Mesendoderm (in vitro differentiated cells): ENCODE data around the gene COL6A1.
"Not testable (repeated sequence)": the region's sequence is repeated elsewhere in the genome, so short reads cannot be mapped to it uniquely, and the experiment has no call there.

Experiments used
- DNase-seq: peaks from one replicate; pipeline ENCODE4 v3.0.0; 2013
- H2AK5ac ChIP-seq: 2 replicates; pipeline ENCODE4 v1.6.1; 2013; ENCODE audit warnings: low read length, inconsistent platforms
- H2BK120ac ChIP-seq: 2 replicates; pipeline ENCODE4 v1.6.1; 2013; ENCODE audit warnings: low read depth, mild to moderate bottlenecking, low read length, moderate library complexity, mixed read lengths
- H2BK15ac ChIP-seq: replicated peaks from 2 replicates; pipeline ENCODE4 v1.6.1; 2013; ENCODE audit warnings: low read depth, mild to moderate bottlenecking, moderate library complexity
- H2BK5ac ChIP-seq: 2 replicates; pipeline ENCODE4 v1.6.1; 2013; ENCODE audit warnings: low read length, inconsistent platforms
- H3K18ac ChIP-seq: 2 replicates; pipeline ENCODE4 v1.6.1; 2013; ENCODE audit warnings: mild to moderate bottlenecking, low read length, mixed read lengths
- H3K23ac ChIP-seq: one replicate; pipeline ENCODE4 v1.6.1; 2013; ENCODE audit warnings: low read length
- H3K27ac ChIP-seq: 2 replicates; pipeline ENCODE4 v1.5.1; 2013; ENCODE audit warnings: low read depth, mild to moderate bottlenecking, inconsistent platforms, low read length, moderate library complexity
- H3K27me3 ChIP-seq: 2 replicates; pipeline ENCODE4 v1.6.1; 2013; ENCODE audit warnings: low read length, control low read depth, mild to moderate bottlenecking, inconsistent platforms; ENCODE audit not compliant: insufficient read depth, poor library complexity
- H3K36me3 ChIP-seq: 2 replicates; pipeline ENCODE4 v1.6.1; 2013; ENCODE audit warnings: low read length, inconsistent platforms; ENCODE audit not compliant: control insufficient read depth, insufficient read depth
- H3K4ac ChIP-seq: one replicate; pipeline ENCODE4 v1.6.1; 2013; ENCODE audit warnings: low read depth, mild to moderate bottlenecking, low read length, moderate library complexity
- H3K4me1 ChIP-seq: 2 replicates; pipeline ENCODE4 v1.6.1; 2013; ENCODE audit warnings: low read depth, low read length, inconsistent platforms; ENCODE audit not compliant: control insufficient read depth
- H3K4me2 ChIP-seq: 2 replicates; pipeline ENCODE4 v1.6.1; 2013; ENCODE audit warnings: low read length
- H3K4me3 ChIP-seq: 2 replicates; pipeline ENCODE4 v1.5.1; 2013; ENCODE audit warnings: mild to moderate bottlenecking, low read length
- H3K56ac ChIP-seq: one replicate; pipeline ENCODE4 v1.6.1; 2013; ENCODE audit warnings: low read length
- H3K79me1 ChIP-seq: 2 replicates; pipeline ENCODE4 v1.6.1; 2013; ENCODE audit warnings: low read length, inconsistent platforms
- H3K79me2 ChIP-seq: 2 replicates; pipeline ENCODE4 v1.6.1; 2013; ENCODE audit warnings: mild to moderate bottlenecking, low read length; ENCODE audit not compliant: control insufficient read depth, insufficient read depth
- H3K9ac ChIP-seq: 2 replicates; pipeline ENCODE4 v1.6.1; 2013; ENCODE audit warnings: low read length, inconsistent platforms
- H4K5ac ChIP-seq: one replicate; pipeline ENCODE4 v1.6.1; 2013; ENCODE audit warnings: low read length
- H4K8ac ChIP-seq: one replicate; pipeline ENCODE4 v1.6.1; 2013; ENCODE audit warnings: low read depth, mild to moderate bottlenecking, control low read depth, low read length, moderate library complexity
- WGBS: extraction: QIAGEN DNeasy Blood & Tissue Kit; methylation state at CpG from one replicate; pipeline ENCODE4 v1.1.7; 2013; ENCODE audit warnings: low lambda C conversion rate, missing lambda C conversion rate; ENCODE audit not compliant: insufficient coverage; ENCODE audit errors: extremely low coverage; 5-methylcytosine and 5-hydroxymethylcytosine counted together

The COL6A1 gene

GRCh38 chr21:46003575-46004007 lies 22.0 kb downstream of the COL6A1 start:
- no peak overlapping the region for H3K4me2 ChIP-seq
- DNase-seq, result no peak
- H2BK15ac ChIP-seq, result no peak overlapping the region
- peaks cover 26% of the 10 kb centered on the region for H3K36me3 ChIP-seq
- H3K4me1 ChIP-seq, result no peaks in the 10 kb centered on the region
- no CpG with 5 or more reads among the region's 42 CpGs for WGBS
- no peak overlapping the region for H4K5ac ChIP-seq
- H3K9ac ChIP-seq, result no peak overlapping the region
- H3K27ac ChIP-seq, result no peak overlapping the region
- no peaks in the 10 kb centered on the region for H3K79me2 ChIP-seq
- no peaks in the 10 kb centered on the region for H3K79me1 ChIP-seq
- H3K27me3 ChIP-seq, result no peaks in the 10 kb centered on the region
- H2AK5ac ChIP-seq, result no peak overlapping the region
- H3K4ac ChIP-seq, result no peak overlapping the region
- H2BK120ac ChIP-seq, result no peak overlapping the region
- no peak overlapping the region for H3K56ac ChIP-seq
- H2BK5ac ChIP-seq, result no peak overlapping the region
- H3K23ac ChIP-seq, result no peak overlapping the region
- H3K4me3 ChIP-seq, result no peak overlapping the region
- H3K18ac ChIP-seq, result no peak overlapping the region
- no peak overlapping the region for H4K8ac ChIP-seq

GRCh38 chr21:46004168-46004861 lies 22.7 kb downstream of the COL6A1 start:
- no peak overlapping the region for H3K4me3 ChIP-seq
- no CpG with 5 or more reads among the region's 24 CpGs for WGBS
- H4K8ac ChIP-seq, result no peak overlapping the region
- H3K79me1 ChIP-seq, result no peaks in the 10 kb centered on the region
- no peak overlapping the region for H3K56ac ChIP-seq
- H3K4ac ChIP-seq, result no peak overlapping the region
- H3K27me3 ChIP-seq, result no peaks in the 10 kb centered on the region
- H2BK5ac ChIP-seq, result no peak overlapping the region
- no peak overlapping the region for H3K9ac ChIP-seq
- H3K4me1 ChIP-seq, result no peaks in the 10 kb centered on the region
- no peak overlapping the region for H4K5ac ChIP-seq
- no peaks in the 10 kb centered on the region for H3K79me2 ChIP-seq
- peaks cover 24% of the 10 kb centered on the region for H3K36me3 ChIP-seq
- no peak overlapping the region for H2BK15ac ChIP-seq
- no peak overlapping the region for H3K27ac ChIP-seq
- no peak overlapping the region for H3K18ac ChIP-seq
- H2AK5ac ChIP-seq, result no peak overlapping the region
- no peak for DNase-seq
- H2BK120ac ChIP-seq, result no peak overlapping the region
- no peak overlapping the region for H3K23ac ChIP-seq
- no peak overlapping the region for H3K4me2 ChIP-seq

GRCh38 chr21:46005081-46005480 lies 23.5 kb downstream of the COL6A1 start:
- no peak overlapping the region for H2BK5ac ChIP-seq
- H3K9ac ChIP-seq, result no peak overlapping the region
- no peaks in the 10 kb centered on the region for H3K79me1 ChIP-seq
- no peaks in the 10 kb centered on the region for H3K27me3 ChIP-seq
- no peaks in the 10 kb centered on the region for H3K79me2 ChIP-seq
- DNase-seq, result no peak
- no peak overlapping the region for H2BK15ac ChIP-seq
- no peak overlapping the region for H2BK120ac ChIP-seq
- H3K18ac ChIP-seq, result no peak overlapping the region
- H3K4me2 ChIP-seq, result no peak overlapping the region
- H3K4me3 ChIP-seq, result no peak overlapping the region
- H3K4me1 ChIP-seq, result no peaks in the 10 kb centered on the region
- no CpG with 5 or more reads among the region's 12 CpGs for WGBS
- H4K8ac ChIP-seq, result no peak overlapping the region
- no peak overlapping the region for H3K23ac ChIP-seq
- no peak overlapping the region for H4K5ac ChIP-seq
- H3K36me3 ChIP-seq, result peaks cover 23% of the 10 kb centered on the region
- no peak overlapping the region for H3K27ac ChIP-seq
- H2AK5ac ChIP-seq, result no peak overlapping the region
- no peak overlapping the region for H3K56ac ChIP-seq
- no peak overlapping the region for H3K4ac ChIP-seq

GRCh38 chr21:46005481-46005881 lies 23.9 kb downstream of the COL6A1 start:
- H2AK5ac ChIP-seq, result no peak overlapping the region
- H3K4me2 ChIP-seq, result no peak overlapping the region
- no peaks in the 10 kb centered on the region for H3K79me2 ChIP-seq
- peaks cover 23% of the 10 kb centered on the region for H3K36me3 ChIP-seq
- no peak overlapping the region for H4K5ac ChIP-seq
- H3K56ac ChIP-seq, result no peak overlapping the region
- H3K4ac ChIP-seq, result no peak overlapping the region
- H3K9ac ChIP-seq, result no peak overlapping the region
- no peaks in the 10 kb centered on the region for H3K79me1 ChIP-seq
- DNase-seq, result no peak
- H3K27ac ChIP-seq, result no peak overlapping the region
- H3K27me3 ChIP-seq, result no peaks in the 10 kb centered on the region
- H2BK5ac ChIP-seq, result no peak overlapping the region
- no peak overlapping the region for H3K18ac ChIP-seq
- no peak overlapping the region for H3K23ac ChIP-seq
- H2BK120ac ChIP-seq, result no peak overlapping the region
- H2BK15ac ChIP-seq, result no peak overlapping the region
- no CpG with 5 or more reads among the region's 20 CpGs for WGBS
- H3K4me3 ChIP-seq, result no peak overlapping the region
- no peaks in the 10 kb centered on the region for H3K4me1 ChIP-seq
- no peak overlapping the region for H4K8ac ChIP-seq

GRCh38 chr21:46005894-46006546 lies 24.4 kb downstream of the COL6A1 start:
- H3K27me3 ChIP-seq, H3K79me1 ChIP-seq, H2AK5ac ChIP-seq, H2BK5ac ChIP-seq, H3K4me1 ChIP-seq, H3K4me3 ChIP-seq, H4K5ac ChIP-seq, H4K8ac ChIP-seq, H3K4ac ChIP-seq, H3K4me2 ChIP-seq, H3K23ac ChIP-seq, H2BK15ac ChIP-seq, H3K79me2 ChIP-seq, H3K18ac ChIP-seq, DNase-seq, H3K56ac ChIP-seq, H2BK120ac ChIP-seq, H3K27ac ChIP-seq, H3K9ac ChIP-seq: not testable (repeated sequence)
- H3K36me3 ChIP-seq, result peaks cover 23% of the 10 kb centered on the region
- no CpG with 5 or more reads among the region's 64 CpGs for WGBS
